HL-60 (cell line): ENCODE results near the gene ITPRIP.

ENCODE experiments used
- CTCF ChIP-seq: IDR thresholded peaks from one replicate; pipeline ENCODE4 v1.5.1; 2011; ENCODE audit warnings: low read length, control low read depth, inconsistent platforms; ENCODE audit not compliant: insufficient read depth
- GABPA ChIP-seq: IDR thresholded peaks from 2 replicates; pipeline ENCODE4 v1.6.1; 2012; ENCODE audit warnings: low read depth
- POLR2AphosphoS5 ChIP-seq: IDR thresholded peaks from 2 replicates; pipeline ENCODE4 v1.6.1; 2012; ENCODE audit warnings: low read depth
- REST ChIP-seq: IDR thresholded peaks from 2 replicates; pipeline ENCODE4 v1.6.1; 2012; ENCODE audit warnings: low read depth; ENCODE audit not compliant: insufficient replicate concordance

- TF ChIP-seq CTCF (no peak), REST (no peak), GABPA (no peak), POLR2AphosphoS5 (no peak)
These were observed 7.8 kb downstream of the ITPRIP start for GRCh38 chr10:104330168-104331110.
